ENCODE results near the gene RGR. TPM values are rescaled to one million over a fixed set of nuclear protein-coding genes. Genes with fewer than 3 reads are reported as not detected.

The RGR gene
- total RNA-seq, 4 donors from 2014 or later: 1.5 to 3.3 (median 2.8) TPM; not detected in 1

- no peak for ATAC-seq (ENCODE audit: low FRiP score)
- no peak for DNase-seq (ENCODE audit: low spot score)
- TF ChIP-seq, protein P1, sequence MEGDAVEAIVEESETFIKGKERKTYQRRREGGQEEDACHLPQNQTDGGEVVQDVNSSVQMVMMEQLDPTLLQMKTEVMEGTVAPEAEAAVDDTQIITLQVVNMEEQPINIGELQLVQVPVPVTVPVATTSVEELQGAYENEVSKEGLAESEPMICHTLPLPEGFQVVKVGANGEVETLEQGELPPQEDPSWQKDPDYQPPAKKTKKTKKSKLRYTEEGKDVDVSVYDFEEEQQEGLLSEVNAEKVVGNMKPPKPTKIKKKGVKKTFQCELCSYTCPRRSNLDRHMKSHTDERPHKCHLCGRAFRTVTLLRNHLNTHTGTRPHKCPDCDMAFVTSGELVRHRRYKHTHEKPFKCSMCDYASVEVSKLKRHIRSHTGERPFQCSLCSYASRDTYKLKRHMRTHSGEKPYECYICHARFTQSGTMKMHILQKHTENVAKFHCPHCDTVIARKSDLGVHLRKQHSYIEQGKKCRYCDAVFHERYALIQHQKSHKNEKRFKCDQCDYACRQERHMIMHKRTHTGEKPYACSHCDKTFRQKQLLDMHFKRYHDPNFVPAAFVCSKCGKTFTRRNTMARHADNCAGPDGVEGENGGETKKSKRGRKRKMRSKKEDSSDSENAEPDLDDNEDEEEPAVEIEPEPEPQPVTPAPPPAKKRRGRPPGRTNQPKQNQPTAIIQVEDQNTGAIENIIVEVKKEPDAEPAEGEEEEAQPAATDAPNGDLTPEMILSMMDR (IDR thresholded peaks at IDR 0.05): no peak
Measured at GRCh38 chr10:84232376-84232775, 12.5 kb upstream of the RGR start.

- TF ChIP-seq, protein P1 (IDR thresholded peaks at IDR 0.05): no peak
- ATAC-seq (ENCODE audit: low FRiP score) (no peak), DNase-seq (ENCODE audit: low spot score) (no peak)
Measured at GRCh38 chr10:84233940-84234339, 10.9 kb upstream of the RGR start.

GRCh38 chr10:84234479-84234878 lies 10.4 kb upstream of the RGR start:
- ATAC-seq (ENCODE audit: low FRiP score) (no peak), DNase-seq (ENCODE audit: low spot score) (no peak)
- TF ChIP-seq, protein P1 (IDR thresholded peaks at IDR 0.05): no peak

DNA sequence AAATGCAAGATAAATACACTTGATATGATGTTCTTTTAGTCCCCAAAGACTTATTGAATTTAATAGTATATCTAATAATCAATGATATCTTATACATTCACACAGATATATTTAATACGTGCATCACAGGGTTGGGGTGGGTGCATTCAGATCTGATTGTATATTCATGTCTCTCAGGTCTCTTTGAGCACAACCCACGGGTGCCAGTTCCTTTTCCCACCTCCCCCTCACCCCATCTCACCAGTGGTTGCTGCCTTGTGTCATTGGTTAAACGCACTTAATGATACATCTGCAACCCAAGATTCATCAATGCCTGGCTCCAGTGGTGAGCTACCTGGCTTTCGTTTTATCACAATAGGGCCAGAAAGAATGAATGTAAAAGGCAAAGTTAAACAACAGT lies 9.8 kb upstream of the RGR start:
- no peak for ATAC-seq (ENCODE audit: low FRiP score)
- DNase-seq (ENCODE audit: low spot score): no peak
- TF ChIP-seq, protein P1 (IDR thresholded peaks at IDR 0.05): no peak

DNA sequence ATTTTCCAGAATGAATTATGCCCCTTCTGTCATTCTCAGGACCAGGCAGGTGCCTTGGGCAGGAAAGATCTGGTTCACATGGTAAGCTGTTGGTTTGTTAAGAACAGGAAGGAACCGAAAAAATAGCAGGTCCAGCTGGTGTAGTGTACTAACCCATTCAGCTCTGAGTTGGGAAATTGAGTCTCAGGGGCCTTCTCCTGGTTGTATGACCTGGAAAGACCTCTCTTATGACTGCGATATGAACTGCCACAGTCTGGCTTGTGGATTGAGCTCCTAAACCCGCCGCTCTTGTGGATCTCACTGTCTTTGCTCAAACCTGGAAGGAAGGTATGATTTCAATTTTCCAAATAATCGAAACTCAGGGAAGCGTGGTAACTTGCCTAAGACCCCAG lies 8.1 kb upstream of the RGR start:
- DNase-seq (ENCODE audit: low spot score) (no peak), ATAC-seq (ENCODE audit: low FRiP score) (no peak)
- TF ChIP-seq, protein P1 (IDR thresholded peaks at IDR 0.05): no peak

GRCh38 chr10:84237199-84238051 lies 7.4 kb upstream of the RGR start:
- ATAC-seq (ENCODE audit: low FRiP score): no peak
- DNase-seq (ENCODE audit: low spot score): no peak
- TF ChIP-seq, protein P1 (IDR thresholded peaks at IDR 0.05): no peak

GRCh38 chr10:84238909-84239308 lies 5.9 kb upstream of the RGR start:
- TF ChIP-seq, protein P1 (IDR thresholded peaks at IDR 0.05): no peak
- ATAC-seq (ENCODE audit: low FRiP score) (no peak), DNase-seq (ENCODE audit: low spot score) (no peak)

All from omental fat pad (tissue), 4 donors.